Prostate gland (tissue), 2 donors: ENCODE measurements around the gene GLIS2.

Source experiments
- POLR2A ChIP-seq: fragments of 450-650 bp; IDR thresholded peaks from one replicate; pipeline ENCODE4 v1.6.1; 2016; ENCODE audit warnings: antibody characterized with exemption, mild to moderate bottlenecking
- POLR2AphosphoS5 ChIP-seq: sonication (generic); formaldehyde crosslinking; IDR thresholded peaks from one replicate; pipeline ENCODE4 v1.6.1; 2017; ENCODE audit warnings: antibody characterized with exemption
- TF ChIP-seq, protein P1 (sequence below), 4 experiments: fragments of 200-600 bp in 2 of 4; fragments of 450-650 bp in 2 of 4; sonication (generic) in 2 of 4; IDR thresholded peaks; 1 replicate in 3 of 4; 2 replicates in 1 of 4; pipeline ENCODE4 v1.5.1; 2016 to 2019; ENCODE audit warnings: antibody characterized with exemption in 4 of 4, mild to moderate bottlenecking in 2 of 4, moderate library complexity in 2 of 4

DNA sequence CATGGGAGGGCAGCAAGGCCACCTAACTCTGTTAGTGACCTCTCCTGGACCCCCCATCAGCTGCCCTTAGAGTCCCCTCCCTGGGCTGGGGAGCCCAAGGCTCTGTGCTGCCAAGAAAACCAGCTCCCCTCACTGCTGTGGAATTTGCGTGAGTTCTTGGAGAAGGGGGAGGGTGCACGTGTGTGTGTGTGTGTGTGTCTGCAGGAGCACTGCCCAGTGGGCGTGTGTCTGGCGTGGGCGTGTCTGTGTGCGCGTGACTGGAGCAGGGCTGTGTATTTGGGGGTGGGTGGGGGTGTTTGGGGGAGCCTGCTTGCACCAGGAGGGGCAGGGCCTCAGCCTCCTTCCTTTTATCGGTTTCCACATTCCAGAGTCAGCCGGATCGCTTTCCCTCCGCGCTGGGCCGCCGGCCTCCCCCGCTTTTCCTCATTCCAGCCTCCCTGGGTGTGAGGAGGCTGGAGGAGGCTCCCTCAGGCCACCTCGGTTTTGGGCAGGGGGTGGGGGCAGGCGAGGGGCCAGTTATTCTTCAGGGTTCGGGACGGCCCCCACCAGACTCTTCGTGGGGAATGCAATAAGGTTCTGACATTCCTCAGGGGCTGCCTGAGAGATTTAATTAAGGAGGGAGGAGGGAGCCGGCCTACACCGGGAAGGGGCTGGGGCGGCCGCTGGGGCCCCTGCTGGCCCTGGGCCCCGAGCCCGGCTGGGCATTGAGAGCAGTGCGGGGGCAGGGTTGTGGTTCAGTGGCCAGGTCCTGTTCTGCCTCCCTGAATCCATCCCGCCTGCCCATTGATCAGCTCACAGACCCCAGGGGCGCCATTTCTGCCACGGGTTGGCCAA, 58.3 kb downstream of the GLIS2 start:
- TF ChIP-seq, protein P1, sequence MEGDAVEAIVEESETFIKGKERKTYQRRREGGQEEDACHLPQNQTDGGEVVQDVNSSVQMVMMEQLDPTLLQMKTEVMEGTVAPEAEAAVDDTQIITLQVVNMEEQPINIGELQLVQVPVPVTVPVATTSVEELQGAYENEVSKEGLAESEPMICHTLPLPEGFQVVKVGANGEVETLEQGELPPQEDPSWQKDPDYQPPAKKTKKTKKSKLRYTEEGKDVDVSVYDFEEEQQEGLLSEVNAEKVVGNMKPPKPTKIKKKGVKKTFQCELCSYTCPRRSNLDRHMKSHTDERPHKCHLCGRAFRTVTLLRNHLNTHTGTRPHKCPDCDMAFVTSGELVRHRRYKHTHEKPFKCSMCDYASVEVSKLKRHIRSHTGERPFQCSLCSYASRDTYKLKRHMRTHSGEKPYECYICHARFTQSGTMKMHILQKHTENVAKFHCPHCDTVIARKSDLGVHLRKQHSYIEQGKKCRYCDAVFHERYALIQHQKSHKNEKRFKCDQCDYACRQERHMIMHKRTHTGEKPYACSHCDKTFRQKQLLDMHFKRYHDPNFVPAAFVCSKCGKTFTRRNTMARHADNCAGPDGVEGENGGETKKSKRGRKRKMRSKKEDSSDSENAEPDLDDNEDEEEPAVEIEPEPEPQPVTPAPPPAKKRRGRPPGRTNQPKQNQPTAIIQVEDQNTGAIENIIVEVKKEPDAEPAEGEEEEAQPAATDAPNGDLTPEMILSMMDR (IDR thresholded peaks at IDR 0.05), result no peak
- TF ChIP-seq POLR2AphosphoS5 (peak; percentile 58), POLR2A (no peak)
